Neural progenitor cell (in vitro differentiated cells): ENCODE results near the gene GNAI2.

Source experiments
- EZH2 ChIP-seq: fragments of 200-600 bp; sonication (generic); IDR thresholded peaks from 2 replicates; pipeline ENCODE4 v1.6.1; 2017; ENCODE audit warnings: antibody characterized with exemption, mild to moderate bottlenecking, moderate library complexity
- TF ChIP-seq, protein P1 (sequence below): fragments of 200-600 bp; sonication (generic); IDR thresholded peaks from 2 replicates; pipeline ENCODE4 v1.5.1; 2017; ENCODE audit warnings: antibody characterized with exemption, mild to moderate bottlenecking

DNA sequence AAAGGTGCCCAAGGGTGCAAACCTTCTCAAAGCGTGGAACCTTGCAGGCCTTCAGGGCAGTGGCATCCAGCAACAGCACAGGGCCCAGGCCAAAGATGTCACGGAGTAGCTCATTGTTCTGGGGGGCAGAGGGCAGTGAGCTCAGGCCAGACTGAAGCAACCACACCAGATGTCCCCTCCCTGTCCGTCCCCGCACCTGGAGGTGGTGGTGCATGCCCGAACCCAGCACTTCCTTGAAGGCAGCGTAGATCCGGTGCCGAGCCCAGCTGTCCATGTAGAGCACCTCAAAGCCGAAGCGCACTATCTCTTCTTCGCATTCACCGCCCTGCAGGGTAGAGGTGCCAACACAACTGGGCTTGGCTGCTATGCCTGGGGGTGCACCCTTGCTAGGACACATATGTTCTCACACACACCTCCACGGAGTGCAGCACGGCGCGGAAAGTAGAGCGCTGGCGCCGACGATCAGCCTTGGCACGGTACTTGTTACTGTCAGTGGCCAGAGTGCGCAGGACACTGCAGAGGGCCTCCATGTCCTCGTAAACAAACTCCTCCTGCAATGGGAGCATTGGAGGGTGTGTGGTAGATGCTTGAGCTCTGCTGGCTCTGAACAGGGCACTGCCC is 52.5 kb downstream of the GNAI2 start:
- TF ChIP-seq, protein P1, sequence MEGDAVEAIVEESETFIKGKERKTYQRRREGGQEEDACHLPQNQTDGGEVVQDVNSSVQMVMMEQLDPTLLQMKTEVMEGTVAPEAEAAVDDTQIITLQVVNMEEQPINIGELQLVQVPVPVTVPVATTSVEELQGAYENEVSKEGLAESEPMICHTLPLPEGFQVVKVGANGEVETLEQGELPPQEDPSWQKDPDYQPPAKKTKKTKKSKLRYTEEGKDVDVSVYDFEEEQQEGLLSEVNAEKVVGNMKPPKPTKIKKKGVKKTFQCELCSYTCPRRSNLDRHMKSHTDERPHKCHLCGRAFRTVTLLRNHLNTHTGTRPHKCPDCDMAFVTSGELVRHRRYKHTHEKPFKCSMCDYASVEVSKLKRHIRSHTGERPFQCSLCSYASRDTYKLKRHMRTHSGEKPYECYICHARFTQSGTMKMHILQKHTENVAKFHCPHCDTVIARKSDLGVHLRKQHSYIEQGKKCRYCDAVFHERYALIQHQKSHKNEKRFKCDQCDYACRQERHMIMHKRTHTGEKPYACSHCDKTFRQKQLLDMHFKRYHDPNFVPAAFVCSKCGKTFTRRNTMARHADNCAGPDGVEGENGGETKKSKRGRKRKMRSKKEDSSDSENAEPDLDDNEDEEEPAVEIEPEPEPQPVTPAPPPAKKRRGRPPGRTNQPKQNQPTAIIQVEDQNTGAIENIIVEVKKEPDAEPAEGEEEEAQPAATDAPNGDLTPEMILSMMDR = no peak
- TF ChIP-seq EZH2 = no peak
